GM12865 (cell line): ENCODE data around the gene RIMS4.
A peak's percentile ranks its signal among the peaks of the same experiment; 100 is the strongest.

ENCODE experiments used
- DNase-seq: peaks from one replicate; pipeline ENCODE4 v3.0.0; 2010; ENCODE audit warnings: low read depth
- H3K4me3 ChIP-seq: 2 replicates; pipeline ENCODE4 v1.5.1; 2011; ENCODE audit warnings: mild to moderate bottlenecking, low read depth, low read length, control low read depth
- TF ChIP-seq, protein P1 (sequence below): IDR thresholded peaks from 2 replicates; pipeline ENCODE4 v1.5.1; 2011; ENCODE audit warnings: low read length, control low read depth, low read depth, inconsistent platforms; ENCODE audit not compliant: insufficient read depth; ENCODE audit errors: missing control alignments

RIMS4 gene

GRCh38 chr20:44807684-44808056 is 2.7 kb downstream of the RIMS4 start:
- DNase-seq: no peak
- TF ChIP-seq, protein P1, sequence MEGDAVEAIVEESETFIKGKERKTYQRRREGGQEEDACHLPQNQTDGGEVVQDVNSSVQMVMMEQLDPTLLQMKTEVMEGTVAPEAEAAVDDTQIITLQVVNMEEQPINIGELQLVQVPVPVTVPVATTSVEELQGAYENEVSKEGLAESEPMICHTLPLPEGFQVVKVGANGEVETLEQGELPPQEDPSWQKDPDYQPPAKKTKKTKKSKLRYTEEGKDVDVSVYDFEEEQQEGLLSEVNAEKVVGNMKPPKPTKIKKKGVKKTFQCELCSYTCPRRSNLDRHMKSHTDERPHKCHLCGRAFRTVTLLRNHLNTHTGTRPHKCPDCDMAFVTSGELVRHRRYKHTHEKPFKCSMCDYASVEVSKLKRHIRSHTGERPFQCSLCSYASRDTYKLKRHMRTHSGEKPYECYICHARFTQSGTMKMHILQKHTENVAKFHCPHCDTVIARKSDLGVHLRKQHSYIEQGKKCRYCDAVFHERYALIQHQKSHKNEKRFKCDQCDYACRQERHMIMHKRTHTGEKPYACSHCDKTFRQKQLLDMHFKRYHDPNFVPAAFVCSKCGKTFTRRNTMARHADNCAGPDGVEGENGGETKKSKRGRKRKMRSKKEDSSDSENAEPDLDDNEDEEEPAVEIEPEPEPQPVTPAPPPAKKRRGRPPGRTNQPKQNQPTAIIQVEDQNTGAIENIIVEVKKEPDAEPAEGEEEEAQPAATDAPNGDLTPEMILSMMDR: no peak
- no peak overlapping the region for H3K4me3 ChIP-seq

- DNase-seq: no peak
- TF ChIP-seq, protein P1: no peak
- H3K4me3 ChIP-seq: no peak overlapping the region
Observed at GRCh38 chr20:44807051-44807683, 3.2 kb downstream of the RIMS4 start.

GRCh38 chr20:44805979-44806620 is 4.2 kb downstream of the RIMS4 start:
- H3K4me3 ChIP-seq: no peak overlapping the region
- DNase-seq: peak; percentile 3
- TF ChIP-seq, protein P1: no peak

GRCh38 chr20:44805335-44805978 is 4.9 kb downstream of the RIMS4 start:
- no peak overlapping the region for H3K4me3 ChIP-seq
- no peak for DNase-seq
- TF ChIP-seq, protein P1: no peak

DNA sequence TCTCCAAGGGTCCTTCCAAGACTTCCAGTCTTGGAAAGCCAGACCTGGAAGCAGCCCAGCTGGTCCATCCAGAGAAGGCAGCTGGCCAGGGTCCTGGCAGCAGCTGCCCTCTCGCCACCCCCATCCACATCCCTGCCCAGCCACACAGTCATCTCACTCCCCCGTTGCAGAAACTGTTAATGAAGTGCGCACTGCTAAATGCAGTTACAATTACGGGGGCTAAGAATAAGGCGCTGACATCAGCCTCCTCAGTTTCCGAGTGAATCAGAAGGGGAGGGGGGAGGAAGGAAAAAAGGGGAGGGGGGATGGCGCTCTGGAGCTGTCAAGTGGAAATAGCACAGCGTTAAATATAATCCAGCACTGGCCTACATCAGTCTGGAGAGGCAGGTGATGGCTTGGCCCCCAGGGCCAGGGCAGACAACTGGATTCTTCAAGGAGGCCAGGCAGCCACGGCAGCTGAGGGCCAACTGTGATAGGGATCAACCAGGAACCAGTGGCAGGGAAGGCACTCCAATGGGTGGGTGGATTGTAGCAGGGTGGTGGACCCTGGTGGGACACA is 6.9 kb downstream of the RIMS4 start:
- TF ChIP-seq, protein P1: no peak
- no peak for DNase-seq
- H3K4me3 ChIP-seq: no peak overlapping the region

GRCh38 chr20:44802702-44803101 is 7.6 kb downstream of the RIMS4 start:
- TF ChIP-seq, protein P1: no peak
- H3K4me3 ChIP-seq: no peak overlapping the region
- DNase-seq: no peak
